Neural crest cell (in vitro differentiated cells): ENCODE data around the gene CD38. TPM values are rescaled to one million over a fixed set of nuclear protein-coding genes. Genes with fewer than 3 reads are reported as not detected.

ENCODE experiments used
- DNase-seq: peaks from one replicate; pipeline ENCODE4 v3.0.0; 2021; ENCODE audit warnings: low read depth, mixed read lengths, low spot score
- H3K27ac Mint-ChIP-seq: one replicate; pipeline ENCODE4 v1.8.0; 2021; ENCODE audit warnings: mild to moderate bottlenecking, mixed read lengths; ENCODE audit not compliant: unreplicated experiment
- H3K27me3 Mint-ChIP-seq: 2 replicates; pipeline ENCODE4 v1.8.0; 2021; ENCODE audit warnings: low read depth, mild to moderate bottlenecking, mixed read lengths
- H3K36me3 Mint-ChIP-seq: 2 replicates; pipeline ENCODE4 v1.8.0; 2021; ENCODE audit warnings: low read depth, mild to moderate bottlenecking, mixed read lengths
- H3K4me1 Mint-ChIP-seq: 2 replicates; pipeline ENCODE4 v1.8.0; 2021; ENCODE audit warnings: mixed read lengths
- H3K4me3 Mint-ChIP-seq: one replicate; pipeline ENCODE4 v1.8.0; 2021; ENCODE audit warnings: mild to moderate bottlenecking, mixed read lengths
- H3K9me3 Mint-ChIP-seq: 2 replicates; pipeline ENCODE4 v1.8.0; 2021; ENCODE audit warnings: mixed read lengths
- CTCF ChIP-seq: fragments of 200-600 bp; sonication (generic); conservative IDR thresholded peaks from 2 replicates; pipeline ENCODE4 v1.5.0; 2021; ENCODE audit warnings: antibody characterized with exemption, mild to moderate bottlenecking
- total RNA-seq: library from RNA; stranded (reverse); gene quantifications from 2 replicates; pipeline ENCODE4 v1.2.1, GENCODE V29; 2021

The CD38 gene
- total RNA-seq, 1 donor from 2014 or later: 0.05 TPM

- no peaks in the 10 kb centered on the region for H3K4me1 Mint-ChIP-seq
- TF ChIP-seq CTCF: peak; percentile 95
- H3K4me3 Mint-ChIP-seq: no peak overlapping the region
- H3K27ac Mint-ChIP-seq: no peak overlapping the region
- H3K27me3 Mint-ChIP-seq: no peaks in the 10 kb centered on the region
- peaks cover 4% of the 10 kb centered on the region for H3K9me3 Mint-ChIP-seq
- no peaks in the 10 kb centered on the region for H3K36me3 Mint-ChIP-seq
- peak; percentile 37 for DNase-seq
These were observed 104.6 kb downstream of the CD38 start for GRCh38 chr4:15882675-15883086.

DNA sequence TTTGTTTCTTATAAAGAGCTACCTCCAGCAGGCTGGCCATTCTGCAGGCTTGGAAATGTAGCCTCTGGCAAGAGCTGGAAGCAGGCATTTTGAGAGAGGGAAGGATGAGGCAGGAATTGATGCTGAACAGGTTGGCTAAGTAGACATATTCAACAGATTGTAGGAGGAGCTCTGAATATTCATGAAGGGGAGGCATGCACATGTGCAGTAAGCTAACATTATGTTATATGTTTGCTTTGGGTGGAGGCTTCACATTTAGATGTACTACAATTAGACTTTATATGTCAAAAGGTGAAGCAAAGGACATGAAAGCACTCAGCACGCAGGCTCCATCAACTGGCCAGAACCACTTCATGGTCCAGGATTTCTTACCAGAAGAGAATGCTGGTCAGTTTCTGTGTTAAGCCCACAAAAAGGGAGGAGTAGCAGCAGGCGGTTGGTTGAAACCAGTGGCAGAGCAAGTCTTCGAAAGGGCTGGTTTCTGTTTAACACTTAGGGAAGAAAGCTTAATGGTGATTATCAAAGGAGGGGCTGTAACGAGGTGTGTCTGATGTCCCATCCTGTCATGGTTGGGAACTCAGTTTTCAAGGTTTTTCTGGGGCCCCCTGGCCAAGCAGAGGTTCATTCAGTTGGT lies 105.6 kb downstream of the CD38 start:
- no peak for DNase-seq
- Mint-ChIP-seq H3K27ac (no peak overlapping the region), H3K36me3 (no peaks in the 10 kb centered on the region), H3K9me3 (no peaks in the 10 kb centered on the region), H3K4me1 (no peaks in the 10 kb centered on the region), H3K27me3 (no peaks in the 10 kb centered on the region), H3K4me3 (no peak overlapping the region)
- no peak for TF ChIP-seq CTCF

DNA sequence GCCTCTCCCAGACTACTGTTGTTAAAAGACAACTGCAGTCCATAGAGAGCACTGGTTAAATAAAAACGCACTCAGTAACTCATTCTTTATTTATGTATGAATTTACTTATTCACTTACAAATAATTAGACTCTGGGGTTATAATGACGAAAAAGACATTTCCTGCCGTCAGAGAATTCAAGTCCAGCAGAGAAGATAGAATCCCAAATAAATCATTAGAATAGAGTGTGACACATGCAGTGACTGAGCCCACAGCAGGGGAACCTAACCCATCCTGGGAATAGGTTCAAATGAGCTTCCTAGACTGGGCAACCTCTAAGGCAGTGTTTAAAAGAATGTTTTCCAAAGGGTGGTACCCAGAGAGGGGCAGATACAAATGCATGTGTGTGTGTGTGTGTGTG lies 106.5 kb downstream of the CD38 start:
- no peak for DNase-seq
- H3K9me3 Mint-ChIP-seq: no peaks in the 10 kb centered on the region
- H3K36me3 Mint-ChIP-seq: no peaks in the 10 kb centered on the region

DNA sequence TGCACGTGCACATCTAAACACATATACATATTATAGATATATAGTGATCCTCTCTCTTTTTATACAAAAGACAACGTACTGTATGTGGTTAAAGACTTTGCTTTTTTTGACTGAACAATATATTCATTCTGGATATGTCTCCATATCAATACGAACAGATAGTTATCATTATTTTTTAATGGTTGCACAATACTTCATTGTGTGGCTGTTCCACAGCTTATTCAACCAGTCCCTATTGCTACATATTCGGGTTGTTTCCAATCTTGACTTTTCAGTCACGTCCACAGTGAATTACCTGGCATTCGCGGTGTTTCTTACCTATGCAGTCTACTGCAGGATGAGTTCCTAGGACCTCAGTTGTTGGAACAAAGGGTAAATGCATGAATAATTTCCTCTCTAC lies 107.3 kb downstream of the CD38 start:
- no peak overlapping the region for H3K4me3 Mint-ChIP-seq
- no peaks in the 10 kb centered on the region for H3K4me1 Mint-ChIP-seq
- H3K9me3 Mint-ChIP-seq: no peaks in the 10 kb centered on the region

More for the DNA sequence above, 106.5 kb downstream of the CD38 start:
- Mint-ChIP-seq H3K27ac (no peak overlapping the region), H3K4me1 (no peaks in the 10 kb centered on the region), H3K4me3 (no peak overlapping the region), H3K27me3 (no peaks in the 10 kb centered on the region)
- TF ChIP-seq CTCF: no peak

GRCh38 chr4:15888515-15888914 lies 110.4 kb downstream of the CD38 start:
- TF ChIP-seq CTCF: no peak
- no peak for DNase-seq
- no peaks in the 10 kb centered on the region for H3K27me3 Mint-ChIP-seq
- no peak overlapping the region for H3K4me3 Mint-ChIP-seq
- no peaks in the 10 kb centered on the region for H3K36me3 Mint-ChIP-seq
- no peaks in the 10 kb centered on the region for H3K4me1 Mint-ChIP-seq
- no peak overlapping the region for H3K27ac Mint-ChIP-seq
- no peaks in the 10 kb centered on the region for H3K9me3 Mint-ChIP-seq

More for the DNA sequence above, 107.3 kb downstream of the CD38 start:
- Mint-ChIP-seq H3K27ac (no peak overlapping the region), H3K36me3 (no peaks in the 10 kb centered on the region), H3K27me3 (no peaks in the 10 kb centered on the region)
- TF ChIP-seq CTCF: no peak
- no peak for DNase-seq
